Measurements from ENCODE around the gene RPIA.

RPIA gene

GRCh38 chr2:88707003-88707402, 15.5 kb downstream of the RPIA start:
- WGBS, 2 experiments (ENCODE audit: insufficient coverage in 2 of 2) = 80% methylated on average over 1 of the region's 2 CpGs; no CpG with 5 or more reads in 1 of the 2 experiments
- Histone ChIP-seq H3K4me3 (ENCODE audit: extremely low read depth, insufficient read depth, low read length, poor library complexity, severe bottlenecking) (no peak overlapping the region), H3K9me3 (ENCODE audit: control insufficient read depth, low read length) (peaks cover 4% of the 10 kb centered on the region), H3K36me3 (ENCODE audit: control insufficient read depth, insufficient read depth, low read length) (peaks cover 29% of the 10 kb centered on the region), H3K4me1 (ENCODE audit: control insufficient read depth, insufficient read depth, low read length, poor library complexity, severe bottlenecking) (no peaks in the 10 kb centered on the region), H3K27ac (ENCODE audit: low read depth, low read length, severe bottlenecking) (no peak overlapping the region)

- H3K36me3 ChIP-seq (ENCODE audit: control insufficient read depth, insufficient read depth, low read length) = peaks cover 7% of the 10 kb centered on the region
- peaks cover 4% of the 10 kb centered on the region for H3K9me3 ChIP-seq (ENCODE audit: control insufficient read depth, low read length)
- H3K4me3 ChIP-seq (ENCODE audit: extremely low read depth, insufficient read depth, low read length, poor library complexity, severe bottlenecking) = no peak overlapping the region
- no peaks in the 10 kb centered on the region for H3K4me1 ChIP-seq (ENCODE audit: control insufficient read depth, insufficient read depth, low read length, poor library complexity, severe bottlenecking)
- WGBS, 2 experiments (ENCODE audit: insufficient coverage in 2 of 2) = 100% methylated on average over 3 of the region's 4 CpGs; no CpG with 5 or more reads in 1 of the 2 experiments
- H3K27ac ChIP-seq (ENCODE audit: low read depth, low read length, severe bottlenecking) = no peak overlapping the region
These were observed 17.7 kb downstream of the RPIA start for GRCh38 chr2:88709181-88709631.

GRCh38 chr2:88711289-88711688, 19.8 kb downstream of the RPIA start:
- peaks cover 7% of the 10 kb centered on the region for H3K36me3 ChIP-seq (ENCODE audit: control insufficient read depth, insufficient read depth, low read length)
- no peak overlapping the region for H3K4me3 ChIP-seq (ENCODE audit: extremely low read depth, insufficient read depth, low read length, poor library complexity, severe bottlenecking)
- H3K9me3 ChIP-seq (ENCODE audit: control insufficient read depth, low read length) = no peaks in the 10 kb centered on the region
- no peak overlapping the region for H3K27ac ChIP-seq (ENCODE audit: low read depth, low read length, severe bottlenecking)
- WGBS, 2 experiments (ENCODE audit: insufficient coverage in 2 of 2) = 91 to 100% methylated on average over 1 of the region's 1 CpG
- no peaks in the 10 kb centered on the region for H3K4me1 ChIP-seq (ENCODE audit: control insufficient read depth, insufficient read depth, low read length, poor library complexity, severe bottlenecking)

GRCh38 chr2:88711897-88712296, 20.4 kb downstream of the RPIA start:
- Histone ChIP-seq H3K27ac (ENCODE audit: low read depth, low read length, severe bottlenecking) (no peak overlapping the region), H3K4me3 (ENCODE audit: extremely low read depth, insufficient read depth, low read length, poor library complexity, severe bottlenecking) (no peak overlapping the region), H3K36me3 (ENCODE audit: control insufficient read depth, insufficient read depth, low read length) (peaks cover 7% of the 10 kb centered on the region), H3K4me1 (ENCODE audit: control insufficient read depth, insufficient read depth, low read length, poor library complexity, severe bottlenecking) (no peaks in the 10 kb centered on the region), H3K9me3 (ENCODE audit: control insufficient read depth, low read length) (no peaks in the 10 kb centered on the region)
- 100% methylated on average over 1 of the region's 1 CpG; no CpG with 5 or more reads in 1 of the 2 experiments for WGBS, 2 experiments (ENCODE audit: insufficient coverage in 2 of 2)

GRCh38 chr2:88713408-88713807, 21.9 kb downstream of the RPIA start:
- 100% methylated on average over 2 of the region's 4 CpGs for WGBS, 2 experiments (ENCODE audit: insufficient coverage in 2 of 2)
- no peaks in the 10 kb centered on the region for H3K4me1 ChIP-seq (ENCODE audit: control insufficient read depth, insufficient read depth, low read length, poor library complexity, severe bottlenecking)
- peaks cover 7% of the 10 kb centered on the region for H3K36me3 ChIP-seq (ENCODE audit: control insufficient read depth, insufficient read depth, low read length)
- H3K9me3 ChIP-seq (ENCODE audit: control insufficient read depth, low read length) = peaks cover 4% of the 10 kb centered on the region
- no peak overlapping the region for H3K4me3 ChIP-seq (ENCODE audit: extremely low read depth, insufficient read depth, low read length, poor library complexity, severe bottlenecking)
- H3K27ac ChIP-seq (ENCODE audit: low read depth, low read length, severe bottlenecking) = no peak overlapping the region

GRCh38 chr2:88714667-88715066, 23.2 kb downstream of the RPIA start:
- Histone ChIP-seq H3K9me3 (ENCODE audit: control insufficient read depth, low read length) (peaks cover 9% of the 10 kb centered on the region), H3K27ac (ENCODE audit: low read depth, low read length, severe bottlenecking) (no peak overlapping the region), H3K4me3 (ENCODE audit: extremely low read depth, insufficient read depth, low read length, poor library complexity, severe bottlenecking) (no peak overlapping the region), H3K4me1 (ENCODE audit: control insufficient read depth, insufficient read depth, low read length, poor library complexity, severe bottlenecking) (no peaks in the 10 kb centered on the region), H3K36me3 (ENCODE audit: control insufficient read depth, insufficient read depth, low read length) (peaks cover 7% of the 10 kb centered on the region)
- WGBS, 2 experiments (ENCODE audit: insufficient coverage in 2 of 2) = 71 to 100% methylated on average over 1 to 2 of the region's 3 CpGs

- peaks cover 15% of the 10 kb centered on the region for H3K9me3 ChIP-seq (ENCODE audit: control insufficient read depth, low read length)
These were observed 28.9 kb downstream of the RPIA start for GRCh38 chr2:88720399-88720798.

GRCh38 chr2:88721268-88721667, 29.8 kb downstream of the RPIA start:
- WGBS, 2 experiments (ENCODE audit: insufficient coverage in 2 of 2) = no CpG with 5 or more reads among the region's 2 CpGs

More at GRCh38 chr2:88720399-88720798, 28.9 kb downstream of the RPIA start:
- no peak overlapping the region for H3K4me3 ChIP-seq (ENCODE audit: extremely low read depth, insufficient read depth, low read length, poor library complexity, severe bottlenecking)
- no peak overlapping the region for H3K27ac ChIP-seq (ENCODE audit: low read depth, low read length, severe bottlenecking)
- H3K4me1 ChIP-seq (ENCODE audit: control insufficient read depth, insufficient read depth, low read length, poor library complexity, severe bottlenecking) = no peaks in the 10 kb centered on the region
- H3K36me3 ChIP-seq (ENCODE audit: control insufficient read depth, insufficient read depth, low read length) = peaks cover 4% of the 10 kb centered on the region

GRCh38 chr2:88724643-88725332, 33.3 kb downstream of the RPIA start:
- WGBS, 2 experiments (ENCODE audit: insufficient coverage in 2 of 2) = 93 to 100% methylated on average over 3 of the region's 4 CpGs
- Histone ChIP-seq H3K4me3 (ENCODE audit: extremely low read depth, insufficient read depth, low read length, poor library complexity, severe bottlenecking) (no peak overlapping the region), H3K9me3 (ENCODE audit: control insufficient read depth, low read length) (peaks cover 4% of the 10 kb centered on the region), H3K36me3 (ENCODE audit: control insufficient read depth, insufficient read depth, low read length) (peaks cover 4% of the 10 kb centered on the region), H3K4me1 (ENCODE audit: control insufficient read depth, insufficient read depth, low read length, poor library complexity, severe bottlenecking) (peaks cover 6% of the 10 kb centered on the region), H3K27ac (ENCODE audit: low read depth, low read length, severe bottlenecking) (no peak overlapping the region)

More at GRCh38 chr2:88721268-88721667, 29.8 kb downstream of the RPIA start:
- Histone ChIP-seq H3K4me1 (ENCODE audit: control insufficient read depth, insufficient read depth, low read length, poor library complexity, severe bottlenecking) (no peaks in the 10 kb centered on the region), H3K36me3 (ENCODE audit: control insufficient read depth, insufficient read depth, low read length) (peaks cover 4% of the 10 kb centered on the region), H3K4me3 (ENCODE audit: extremely low read depth, insufficient read depth, low read length, poor library complexity, severe bottlenecking) (no peak overlapping the region), H3K9me3 (ENCODE audit: control insufficient read depth, low read length) (peaks cover 15% of the 10 kb centered on the region), H3K27ac (ENCODE audit: low read depth, low read length, severe bottlenecking) (no peak overlapping the region)

GRCh38 chr2:88729061-88729745, 37.7 kb downstream of the RPIA start:
- WGBS, 2 experiments (ENCODE audit: insufficient coverage in 2 of 2) = 94 to 97% methylated on average over 7 to 8 of the region's 8 CpGs
- H3K4me1 ChIP-seq (ENCODE audit: control insufficient read depth, insufficient read depth, low read length, poor library complexity, severe bottlenecking) = peaks cover 6% of the 10 kb centered on the region
- no peak overlapping the region for H3K4me3 ChIP-seq (ENCODE audit: extremely low read depth, insufficient read depth, low read length, poor library complexity, severe bottlenecking)
- H3K27ac ChIP-seq (ENCODE audit: low read depth, low read length, severe bottlenecking) = peak overlapping the region; percentile 36
- no peaks in the 10 kb centered on the region for H3K9me3 ChIP-seq (ENCODE audit: control insufficient read depth, low read length)
- H3K36me3 ChIP-seq (ENCODE audit: control insufficient read depth, insufficient read depth, low read length) = peaks cover 3% of the 10 kb centered on the region

All from mesodermal cell (in vitro differentiated cells).